Nephron (organoid): ENCODE measurements around the gene GATD1.

Experiments used
- H3K27ac Mint-ChIP-seq, 3 experiments: 2 replicates each; pipeline ENCODE4 v1.8.0; 2020; ENCODE audit warnings: mixed read lengths in 3 of 3, mild to moderate bottlenecking in 2 of 3, moderate library complexity in 1 of 3
- H3K27me3 Mint-ChIP-seq: 2 replicates; pipeline ENCODE4 v1.8.0; 2021; ENCODE audit warnings: low read depth, mild to moderate bottlenecking, moderate library complexity, mixed read lengths
- H3K36me3 Mint-ChIP-seq: 2 replicates; pipeline ENCODE4 v1.8.0; 2020; ENCODE audit warnings: low read depth, mixed read lengths
- H3K4me1 Mint-ChIP-seq: 2 replicates; pipeline ENCODE4 v1.8.0; 2020; ENCODE audit warnings: mixed read lengths
- H3K4me3 Mint-ChIP-seq, 3 experiments: 2 replicates each; pipeline ENCODE4 v1.8.0; 2020; ENCODE audit warnings: mild to moderate bottlenecking in 3 of 3, mixed read lengths in 3 of 3, moderate library complexity in 2 of 3
- H3K9me3 Mint-ChIP-seq: 2 replicates; pipeline ENCODE4 v1.8.0; 2020; ENCODE audit warnings: mixed read lengths
- CTCF ChIP-seq, 3 experiments: fragments of 200-600 bp; sonication (generic); IDR thresholded peaks; one replicate each; pipeline ENCODE4 v1.5.0; 2021; ENCODE audit warnings: antibody characterized with exemption in 3 of 3; ENCODE audit not compliant: unreplicated experiment in 3 of 3

GATD1 gene

GRCh38 chr11:733072-733471 is 44.2 kb downstream of the GATD1 start:
- Mint-ChIP-seq H3K27me3 (peaks cover 20% of the 10 kb centered on the region), H3K27ac (no peak overlapping the region), H3K4me1 (peaks cover 4% of the 10 kb centered on the region), H3K36me3 (no peaks in the 10 kb centered on the region), H3K4me3 (no peak overlapping the region), H3K9me3 (peaks cover 7% of the 10 kb centered on the region)
- no peak for TF ChIP-seq CTCF (IDR thresholded peaks at IDR 0.05; ENCODE audit: unreplicated experiment in 3 of 3)

DNA sequence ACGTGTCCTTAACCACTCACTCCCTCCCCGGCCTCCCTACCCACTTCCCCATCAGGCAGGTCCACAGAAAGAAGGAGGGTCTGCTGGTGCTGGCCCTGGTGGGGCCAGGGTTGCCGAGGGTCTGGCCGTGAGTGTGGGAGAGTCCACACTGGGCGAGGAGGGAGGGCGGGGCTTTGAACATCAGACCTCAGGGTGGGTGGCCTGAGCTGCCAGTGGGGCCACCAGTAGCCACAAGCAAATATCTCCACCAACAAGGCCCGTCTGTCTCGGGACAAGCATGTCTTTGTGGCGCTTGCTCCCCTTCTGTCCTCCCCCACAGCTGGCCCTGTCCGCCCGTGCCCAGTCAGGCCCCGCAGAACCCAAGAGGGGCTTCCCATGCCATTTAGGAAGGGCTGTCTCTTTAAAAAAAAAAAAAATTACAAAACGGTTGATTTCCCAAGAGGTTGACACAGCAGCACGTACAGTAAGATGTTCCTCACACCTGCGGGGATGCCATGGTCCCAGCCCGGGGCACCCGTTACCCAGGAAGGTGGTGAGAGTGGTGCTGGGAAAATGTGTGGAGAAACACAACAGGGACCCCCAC is 47.7 kb downstream of the GATD1 start:
- no peak for TF ChIP-seq CTCF (IDR thresholded peaks at IDR 0.05; ENCODE audit: unreplicated experiment in 3 of 3)
- peaks cover 4% of the 10 kb centered on the region for H3K9me3 Mint-ChIP-seq
- H3K27ac Mint-ChIP-seq = no peak overlapping the region
- H3K4me1 Mint-ChIP-seq = peaks cover 4% of the 10 kb centered on the region
- no peak overlapping the region for H3K4me3 Mint-ChIP-seq
- no peaks in the 10 kb centered on the region for H3K36me3 Mint-ChIP-seq
- peaks cover 20% of the 10 kb centered on the region for H3K27me3 Mint-ChIP-seq

- no peak overlapping the region for H3K27ac Mint-ChIP-seq
- no peaks in the 10 kb centered on the region for H3K9me3 Mint-ChIP-seq
- no peak for TF ChIP-seq CTCF (IDR thresholded peaks at IDR 0.05; ENCODE audit: unreplicated experiment in 3 of 3)
- no peaks in the 10 kb centered on the region for H3K36me3 Mint-ChIP-seq
- peaks cover 22% of the 10 kb centered on the region for H3K27me3 Mint-ChIP-seq
- H3K4me1 Mint-ChIP-seq = peaks cover 4% of the 10 kb centered on the region
- H3K4me3 Mint-ChIP-seq = no peak overlapping the region
Observed at GRCh38 chr11:728901-729491, 48.3 kb downstream of the GATD1 start.

- Mint-ChIP-seq H3K27me3 (peaks cover 30% of the 10 kb centered on the region), H3K4me3 (no peak overlapping the region), H3K4me1 (peaks cover 4% of the 10 kb centered on the region), H3K27ac (no peak overlapping the region), H3K36me3 (peaks cover 5% of the 10 kb centered on the region), H3K9me3 (no peaks in the 10 kb centered on the region)
- peak; percentile 95 to 97 (median 96) for TF ChIP-seq CTCF (IDR thresholded peaks at IDR 0.05; ENCODE audit: unreplicated experiment in 3 of 3)
Observed at GRCh38 chr11:727859-728748, 49.2 kb downstream of the GATD1 start.

GRCh38 chr11:727281-727701 is 50.0 kb downstream of the GATD1 start:
- H3K4me1 Mint-ChIP-seq = peaks cover 4% of the 10 kb centered on the region
- peaks cover 32% of the 10 kb centered on the region for H3K27me3 Mint-ChIP-seq
- no peak overlapping the region for H3K27ac Mint-ChIP-seq
- TF ChIP-seq CTCF (IDR thresholded peaks at IDR 0.05; ENCODE audit: unreplicated experiment in 3 of 3) = no peak
- H3K4me3 Mint-ChIP-seq = no peak overlapping the region
- no peaks in the 10 kb centered on the region for H3K9me3 Mint-ChIP-seq
- H3K36me3 Mint-ChIP-seq = peaks cover 6% of the 10 kb centered on the region
